HEK293 (cell line): Measurements from ENCODE around the gene DCN.

Experiments
- CTCF ChIA-PET: fragments of 350-600 bp; formaldehyde crosslinking; extraction: SDS; loops from one replicate; lab custom pipeline; 2021; ENCODE audit warnings: antibody characterized with exemption; lab: Yijun Ruan, JAX
- POLR2A ChIA-PET: fragments of 300-600 bp; formaldehyde crosslinking; extraction: SDS; loops from one replicate; lab custom pipeline; 2020; ENCODE audit warnings: antibody characterized with exemption, inconsistent platforms; lab: Yijun Ruan, JAX
- H3K27ac ChIP-seq: fragments of 200-500 bp; sonication (Bioruptor generic); 2 replicates; pipeline ENCODE4 v1.5.1; 2014; ENCODE audit warnings: low read depth, low read length, control low read depth, inconsistent platforms; ENCODE audit errors: extremely low read depth
- H3K36me3 ChIP-seq, 2 experiments: fragments of 200-500 bp in 1 of 2; sonication (Bioruptor generic) in 1 of 2; 1 replicate in 1 of 2; 2 replicates in 1 of 2; pipeline ENCODE4 v1.5.1; 2014 to 2017; ENCODE audit warnings: inconsistent platforms in 2 of 2, low read length in 2 of 2; ENCODE audit not compliant: control insufficient read depth in 2 of 2, insufficient read depth in 1 of 2
- H3K4me1 ChIP-seq: fragments of 200-500 bp; sonication (Bioruptor generic); 2 replicates; pipeline ENCODE4 v1.5.1; 2014; ENCODE audit warnings: mild to moderate bottlenecking, low read length, inconsistent platforms; ENCODE audit not compliant: control insufficient read depth, insufficient read depth
- H3K4me3 ChIP-seq: 2 replicates; pipeline ENCODE4 v1.5.1; 2011; ENCODE audit warnings: low read depth, mild to moderate bottlenecking, control low read depth, low read length, moderate library complexity
- H3K9me3 ChIP-seq: fragments of 200-500 bp; sonication (Bioruptor generic); 2 replicates; pipeline ENCODE4 v1.5.1; 2014; ENCODE audit warnings: low read depth, low read length, inconsistent platforms; ENCODE audit not compliant: control insufficient read depth, insufficient read depth
- GLI2 ChIP-seq: fragments of 450-650 bp; formaldehyde crosslinking; IDR thresholded peaks from 2 replicates; pipeline ENCODE4; 2017; ENCODE audit warnings: missing biosample characterization, missing genetic modification characterization, low read depth, borderline replicate concordance
- HIC1 ChIP-seq: fragments of 450-650 bp; formaldehyde crosslinking; IDR thresholded peaks from 2 replicates; pipeline ENCODE4 v1.5.1; 2016; ENCODE audit warnings: missing biosample characterization, missing genetic modification characterization
- HOXA7 ChIP-seq: sonication (generic); formaldehyde crosslinking; IDR thresholded peaks from 2 replicates; pipeline ENCODE4 v1.8.1; 2022; ENCODE audit warnings: missing genetic modification reagents, borderline replicate concordance
- HOXD13 ChIP-seq: sonication (generic); formaldehyde crosslinking; IDR thresholded peaks from 2 replicates; pipeline ENCODE4 v1.8.0; 2022; ENCODE audit warnings: missing genetic modification reagents, borderline replicate concordance
- KLF17 ChIP-seq: fragments of 450-650 bp; formaldehyde crosslinking; IDR thresholded peaks from 2 replicates; pipeline ENCODE4 v1.5.1; 2016; ENCODE audit warnings: missing biosample characterization, missing genetic modification characterization
- KLF7 ChIP-seq: fragments of 450-650 bp; formaldehyde crosslinking; IDR thresholded peaks from 2 replicates; pipeline ENCODE4 v1.5.1; 2016; ENCODE audit warnings: missing biosample characterization, missing genetic modification characterization, borderline replicate concordance
- SP7 ChIP-seq: fragments of 450-650 bp; formaldehyde crosslinking; IDR thresholded peaks from 2 replicates; pipeline ENCODE4 v1.5.1; 2016; ENCODE audit warnings: missing biosample characterization, missing genetic modification characterization
- TCF7L2 ChIP-seq: IDR thresholded peaks from 2 replicates; pipeline ENCODE4 v1.6.1; 2011; ENCODE audit warnings: low read depth, mild to moderate bottlenecking, inconsistent platforms, low read length, moderate library complexity, borderline replicate concordance
- TSHZ1 ChIP-seq: fragments of 450-650 bp; formaldehyde crosslinking; IDR thresholded peaks from 2 replicates; pipeline ENCODE4 v1.5.1; 2016; ENCODE audit warnings: missing biosample characterization, missing genetic modification characterization, borderline replicate concordance
- ZBTB21 ChIP-seq: fragments of 450-650 bp; formaldehyde crosslinking; IDR thresholded peaks from 2 replicates; pipeline ENCODE4 v1.5.1; 2017; ENCODE audit warnings: missing biosample characterization, missing genetic modification characterization
- ZNF23 ChIP-seq: fragments of 450-650 bp; formaldehyde crosslinking; IDR thresholded peaks from 2 replicates; pipeline ENCODE4 v1.5.1; 2016; ENCODE audit warnings: missing biosample characterization, missing genetic modification characterization, borderline replicate concordance
- ZNF335 ChIP-seq: fragments of 450-650 bp; formaldehyde crosslinking; conservative IDR thresholded peaks from 2 replicates; pipeline ENCODE4 v1.5.1; 2016; ENCODE audit warnings: missing biosample characterization, missing genetic modification characterization
- ZNF362 ChIP-seq: fragments of 450-650 bp; formaldehyde crosslinking; IDR thresholded peaks from 2 replicates; pipeline ENCODE4 v1.5.1; 2016; ENCODE audit warnings: missing biosample characterization, missing genetic modification characterization
- ZNF37A ChIP-seq: fragments of 450-650 bp; IDR thresholded peaks from 2 replicates; pipeline ENCODE4 v1.5.1; 2018; ENCODE audit warnings: missing biosample characterization, missing genetic modification characterization
- ZNF549 ChIP-seq: fragments of 450-650 bp; IDR thresholded peaks from 2 replicates; pipeline ENCODE4 v1.5.1; 2018; ENCODE audit warnings: missing biosample characterization, missing genetic modification characterization, mild to moderate bottlenecking, inconsistent platforms, moderate library complexity
- ZNF580 ChIP-seq: fragments of 450-650 bp; formaldehyde crosslinking; IDR thresholded peaks from 2 replicates; pipeline ENCODE4 v1.5.1; 2016; ENCODE audit warnings: missing biosample characterization, missing genetic modification characterization
- ZNF600 ChIP-seq: fragments of 450-650 bp; formaldehyde crosslinking; IDR thresholded peaks from 2 replicates; pipeline ENCODE4 v1.5.1; 2016; ENCODE audit warnings: missing biosample characterization, missing genetic modification characterization
- ZNF664 ChIP-seq: fragments of 450-650 bp; formaldehyde crosslinking; IDR thresholded peaks from 2 replicates; pipeline ENCODE4 v1.5.1; 2016; ENCODE audit warnings: missing biosample characterization, missing genetic modification characterization
- ZNF704 ChIP-seq: fragments of 450-650 bp; formaldehyde crosslinking; IDR thresholded peaks from 2 replicates; pipeline ENCODE4 v1.5.1; 2016; ENCODE audit warnings: missing biosample characterization, missing genetic modification characterization
- ZNF707 ChIP-seq: fragments of 450-650 bp; formaldehyde crosslinking; IDR thresholded peaks from 2 replicates; pipeline ENCODE4 v1.5.1; 2016; ENCODE audit warnings: missing biosample characterization, missing genetic modification characterization
- ZSCAN30 ChIP-seq: fragments of 450-650 bp; IDR thresholded peaks from 2 replicates; pipeline ENCODE4 v1.5.1; 2018; ENCODE audit warnings: missing biosample characterization, mild to moderate bottlenecking, missing genetic modification characterization, moderate library complexity
- ZSCAN4 ChIP-seq: fragments of 450-650 bp; formaldehyde crosslinking; IDR thresholded peaks from 2 replicates; pipeline ENCODE4 v1.5.1; 2017; ENCODE audit warnings: missing biosample characterization, missing genetic modification characterization

DCN gene

GRCh38 chr12:91099836-91100235 is 82.8 kb downstream of the DCN start:
- Histone ChIP-seq H3K36me3 (no peaks in the 10 kb centered on the region), H3K4me1 (no peaks in the 10 kb centered on the region), H3K27ac (no peak overlapping the region), H3K4me3 (no peak overlapping the region), H3K9me3 (no peaks in the 10 kb centered on the region)
- ChIA-PET POLR2A (no interaction called here), CTCF (interaction anchor here (4.7 kb wide), 1 partner anchor 9 kb away, joined by 28 read pairs; no protein-coding TSS in a partner anchor)
- TF ChIP-seq ZNF23 (tag by site-specific recombination) (no peak), ZNF37A (tag by site-specific recombination) (no peak), ZNF704 (tag by site-specific recombination) (no peak), KLF17 (tag by site-specific recombination) (no peak), ZNF664 (no peak), TCF7L2 (no peak)

GRCh38 chr12:91099341-91099740 is 83.3 kb downstream of the DCN start:
- H3K4me3 ChIP-seq: no peak overlapping the region
- no peaks in the 10 kb centered on the region for H3K36me3 ChIP-seq
- ChIA-PET POLR2A (no interaction called here), CTCF (interaction anchor here (0.6 to 4.7 kb wide), 3 partner anchors 10 to 1696 kb away, joined by 3 to 28 read pairs (median 3); no protein-coding TSS in a partner anchor)
- H3K9me3 ChIP-seq: no peaks in the 10 kb centered on the region
- H3K27ac ChIP-seq: no peak overlapping the region
- H3K4me1 ChIP-seq: no peaks in the 10 kb centered on the region
- TF ChIP-seq SP7 (no peak), ZSCAN30 (tag by site-specific recombination) (no peak), HIC1 (tag by site-specific recombination) (no peak), HOXD13 (CRISPR knock-in tag) (no peak), ZNF600 (tag by site-specific recombination) (no peak), ZNF335 (tag by site-specific recombination) (no peak)

- Histone ChIP-seq H3K4me3 (no peak overlapping the region), H3K36me3 (no peaks in the 10 kb centered on the region), H3K4me1 (no peaks in the 10 kb centered on the region), H3K9me3 (no peaks in the 10 kb centered on the region), H3K27ac (no peak overlapping the region)
- ChIA-PET POLR2A (no interaction called here), CTCF (interaction anchor here (0.6 to 4.7 kb wide), 5 partner anchors 10 to 1697 kb away, joined by 3 to 28 read pairs (median 4); no protein-coding TSS in a partner anchor)
- TF ChIP-seq TSHZ1 (tag by site-specific recombination) (no peak), KLF7 (tag by site-specific recombination) (no peak), ZNF362 (tag by site-specific recombination) (no peak), ZSCAN4 (tag by site-specific recombination) (no peak), ZNF549 (no peak), GLI2 (no peak), HOXA7 (CRISPR knock-in tag) (no peak), ZNF707 (tag by site-specific recombination) (no peak), ZBTB21 (tag by site-specific recombination) (no peak), ZNF580 (tag by site-specific recombination) (no peak)
These were observed 83.7 kb downstream of the DCN start for GRCh38 chr12:91098941-91099340.
